Colon (tissue), 2 donors: ENCODE results near the gene ZNF544.

ENCODE experiments used
- FAIRE-seq: peaks from 2 replicates; lab custom pipeline; 2012; peaks lifted over from hg19 to GRCh38; lab: Jason Lieb, UNC
- donor health status: control.
- donor health status: control.

ZNF544 gene

DNA sequence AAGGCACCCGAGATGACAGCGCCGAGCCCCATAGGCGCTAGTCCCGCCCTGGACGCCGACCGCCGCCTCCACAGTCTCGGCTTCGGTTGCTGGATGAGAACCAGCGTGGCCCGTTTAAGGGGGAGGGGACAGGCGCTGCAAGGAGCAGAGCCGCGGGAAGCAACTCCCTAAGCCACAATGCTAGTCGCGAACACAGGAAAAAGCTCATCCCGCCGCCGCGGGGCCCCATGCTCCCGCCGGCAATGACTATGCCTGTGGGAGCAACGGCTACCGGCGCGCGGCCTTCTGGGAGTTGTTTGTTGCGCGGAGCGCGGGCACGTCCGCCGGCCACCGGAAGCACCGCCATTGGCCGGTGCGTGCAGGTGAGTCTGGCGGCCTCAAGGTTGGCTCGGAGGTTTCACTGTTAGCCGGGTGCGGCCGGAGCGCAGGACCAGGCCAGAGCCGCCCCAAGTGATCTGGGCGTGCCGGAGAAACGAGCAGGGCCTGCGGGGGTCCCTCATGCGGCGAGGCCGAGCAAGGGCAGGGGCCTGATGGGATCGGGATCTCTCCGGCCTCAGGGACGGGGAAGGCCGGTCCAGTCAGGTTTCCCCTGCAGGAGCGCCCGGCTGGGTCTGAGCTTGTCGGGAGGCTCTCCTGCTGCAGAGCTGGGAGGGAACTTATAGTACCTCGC is at the start of gene ZNF544:
Gene ZNF544 (plus strand): TSS at position 330 of the 670 bp plus-strand sequence. CDS start 15,110 bp downstream, outside the sequence.
- FAIRE-seq, result no peak

DNA sequence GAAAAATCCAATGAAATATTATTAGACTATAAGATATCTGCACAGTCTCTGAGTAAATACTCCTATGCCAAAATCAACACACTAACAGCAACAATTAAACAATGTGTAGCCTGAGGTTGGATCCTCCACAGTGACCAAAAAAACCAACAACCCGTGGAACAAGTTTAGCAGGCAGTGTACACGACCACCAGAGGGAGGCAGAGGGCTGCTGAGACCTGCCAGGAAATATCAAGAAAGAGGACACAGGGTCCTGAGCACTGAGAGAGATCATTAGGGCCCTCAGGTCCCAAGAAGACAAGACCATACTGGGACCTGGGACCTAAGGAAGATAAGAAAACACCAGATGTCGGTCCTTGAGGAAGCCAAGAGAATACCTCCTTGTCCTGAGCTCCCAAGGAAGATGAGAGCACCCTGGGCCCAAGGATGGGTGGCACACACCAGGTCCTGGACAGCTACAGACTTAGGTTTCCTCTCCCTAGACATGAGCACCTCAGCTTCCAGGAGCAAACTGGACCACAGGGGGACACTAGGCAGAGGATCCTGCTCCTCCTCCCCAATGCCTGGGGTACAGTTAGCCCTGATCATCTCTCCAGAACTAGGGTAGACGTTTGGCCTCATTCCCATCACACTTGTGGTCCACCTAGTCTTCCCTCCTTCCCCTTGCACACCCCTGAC is 46.7 kb upstream of the ZNF544 start:
- no peak for FAIRE-seq

DNA sequence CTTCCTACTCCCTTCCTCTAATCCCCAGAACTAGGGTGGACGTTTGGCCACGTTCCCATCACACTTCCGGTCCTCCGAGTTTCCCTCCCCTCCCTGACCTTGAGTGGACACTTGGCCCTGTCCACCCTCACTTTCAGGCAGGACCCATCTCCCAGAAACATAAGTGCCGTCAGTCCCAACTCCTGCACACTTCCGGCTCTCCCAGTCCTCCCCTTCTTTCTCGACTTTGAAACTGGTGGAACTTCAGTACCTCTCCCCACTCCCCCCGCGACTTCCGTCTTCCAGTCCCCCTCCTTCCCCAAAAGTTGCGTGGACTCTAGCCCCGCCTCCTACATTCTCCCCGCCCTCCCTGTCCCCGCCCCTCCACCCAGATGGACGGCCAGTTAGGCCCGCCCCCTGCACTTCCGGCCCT is 46.1 kb upstream of the ZNF544 start:
- no peak for FAIRE-seq

DNA sequence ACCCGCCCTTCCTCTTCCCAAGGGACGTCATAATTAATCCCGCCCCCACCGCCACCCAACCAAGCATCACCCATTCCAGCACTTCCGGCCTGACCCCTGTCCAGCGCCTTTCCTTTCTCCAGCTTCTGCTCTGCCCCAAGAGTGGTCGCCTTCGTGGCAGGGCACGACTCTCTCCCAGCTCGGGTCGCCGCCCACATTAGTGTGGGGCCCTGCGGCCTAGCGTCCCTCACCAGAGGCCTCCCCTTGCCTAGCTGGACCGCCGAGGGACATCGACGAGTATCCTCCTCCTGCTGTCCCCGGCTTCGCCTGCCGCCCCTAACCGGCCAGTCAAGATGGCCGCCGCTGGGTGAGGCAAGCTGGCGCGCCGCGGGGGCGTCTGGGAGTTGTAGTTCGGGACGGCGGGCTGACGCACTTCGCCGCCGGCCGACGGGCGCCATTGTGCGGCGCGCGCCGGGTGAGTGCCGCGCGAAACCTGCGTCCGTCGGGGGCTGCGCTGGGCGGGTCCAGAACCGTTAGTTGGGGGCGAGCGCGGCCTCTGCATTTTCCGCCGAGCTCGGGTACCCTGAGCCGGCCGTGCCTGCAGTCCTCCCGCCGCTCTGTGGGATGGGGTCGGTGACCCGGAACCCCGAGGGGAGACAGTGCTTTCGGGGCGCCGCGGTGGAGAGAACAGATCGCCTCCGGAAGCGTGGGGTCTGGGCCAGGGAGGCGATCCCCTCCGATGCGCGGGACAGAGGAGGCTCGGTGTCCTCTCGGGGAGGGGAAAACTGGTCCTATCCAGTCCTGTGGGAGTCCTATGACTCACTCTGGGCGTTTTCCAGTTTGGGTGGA is 45.5 kb upstream of the ZNF544 start, which contains the start of gene ZNF274:
Gene ZNF274 (plus strand): TSS at position 73 of the 828 bp plus-strand sequence. CDS start 905 bp downstream, outside the sequence.
- FAIRE-seq, result no peak

DNA sequence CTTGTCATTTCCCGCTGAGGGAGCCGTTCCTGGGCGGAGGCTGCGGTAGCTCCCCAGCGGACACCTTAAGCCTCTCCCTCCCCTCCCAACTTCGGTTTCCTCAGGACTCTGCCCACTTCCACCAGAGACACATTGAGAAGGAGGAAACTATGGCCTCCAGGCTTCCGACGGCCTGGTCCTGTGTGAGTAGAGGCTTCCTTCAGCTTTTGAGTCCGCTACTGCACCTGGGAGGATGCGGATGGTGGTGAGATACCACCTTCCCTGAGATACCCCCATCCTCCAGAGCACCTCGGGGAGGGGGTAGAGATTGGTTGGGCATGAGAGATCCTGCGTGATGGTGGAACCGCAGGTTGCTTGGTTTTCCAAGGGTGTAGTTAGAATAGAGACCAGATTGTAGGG is 44.9 kb upstream of the ZNF544 start:
- no peak for FAIRE-seq

DNA sequence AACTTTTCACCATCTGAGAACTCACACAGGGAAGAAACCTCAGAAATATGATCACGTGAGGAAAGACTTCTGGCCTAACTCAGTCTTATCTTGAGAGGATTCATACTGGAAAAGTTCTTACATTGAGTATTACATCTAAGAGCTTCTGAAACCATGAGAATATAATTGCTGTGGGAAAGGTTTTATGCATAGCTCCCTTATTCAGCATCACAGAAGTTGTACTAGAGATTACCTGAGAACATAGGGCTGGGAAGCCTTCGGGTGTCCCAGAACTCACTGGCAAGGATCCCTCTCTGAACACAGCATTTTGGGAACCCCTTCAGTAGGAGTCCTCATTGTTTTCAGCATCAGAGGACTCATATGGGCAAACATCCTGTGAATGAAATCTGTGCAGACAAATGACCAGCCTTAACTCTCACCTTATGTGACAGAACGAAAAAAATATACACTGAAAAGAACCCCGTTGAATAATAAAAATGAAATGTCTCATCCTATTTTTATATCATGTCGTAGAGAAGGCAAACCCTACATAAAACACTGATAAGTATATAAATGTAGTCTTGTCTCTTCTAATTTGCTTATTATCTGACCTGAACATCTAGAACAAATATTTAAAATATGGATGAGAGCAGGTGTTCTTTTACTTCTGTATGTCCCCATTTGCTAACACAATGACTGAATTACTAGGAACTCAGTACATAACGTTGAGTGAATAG is 31.7 kb upstream of the ZNF544 start:
- no peak for FAIRE-seq

DNA sequence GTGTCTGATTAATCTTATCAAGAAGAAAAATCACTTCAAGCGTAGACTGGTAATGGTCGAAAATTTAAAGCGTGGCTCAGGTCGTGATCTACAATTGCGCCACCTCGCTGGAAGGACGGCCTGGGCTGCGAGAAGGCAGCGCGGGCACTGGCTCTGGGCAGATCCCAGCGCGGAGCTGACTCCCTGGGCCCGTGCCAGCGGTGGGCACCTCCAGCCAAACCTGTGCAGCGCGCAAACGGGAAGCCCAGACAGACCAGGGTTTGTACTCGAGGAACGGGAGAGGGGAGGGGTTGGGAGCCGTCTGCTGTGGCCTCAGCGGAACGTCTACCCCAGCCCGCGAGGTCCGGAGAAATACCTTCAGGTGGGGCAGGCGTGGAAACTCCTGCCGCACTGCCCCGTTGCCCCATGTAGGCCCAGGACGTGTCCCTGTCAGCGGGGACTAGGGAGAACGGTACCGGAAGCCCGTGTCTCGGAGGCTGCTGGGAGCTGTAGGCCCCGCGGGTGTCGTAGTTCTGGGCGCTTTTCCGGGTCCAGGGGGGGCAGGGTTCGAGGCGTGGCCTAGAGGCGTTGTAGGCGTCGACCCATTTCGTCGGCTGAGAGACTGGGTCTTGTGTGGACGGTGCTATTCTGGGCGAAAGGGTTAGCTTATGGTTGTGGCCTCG is 24.8 kb upstream of the ZNF544 start:
- FAIRE-seq, result no peak

DNA sequence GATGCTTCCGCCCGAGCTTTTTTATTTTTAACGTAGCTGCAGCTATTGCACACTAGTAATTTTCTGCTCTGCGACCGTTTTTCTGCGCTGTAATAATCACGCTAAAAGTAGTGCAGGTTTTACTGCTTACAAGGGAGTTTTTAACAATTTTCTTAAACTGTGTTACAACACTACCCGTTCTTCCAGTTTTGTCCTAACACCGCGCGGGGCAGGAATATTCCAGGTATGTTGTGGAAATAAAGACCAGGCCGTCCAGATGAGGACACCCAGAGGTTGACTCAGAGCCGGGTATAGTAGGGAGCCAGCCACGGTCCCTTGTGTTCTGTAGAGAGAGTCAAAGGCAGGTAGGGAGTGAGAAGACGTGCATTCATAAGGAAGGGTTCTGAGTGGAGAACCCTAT is 24.1 kb upstream of the ZNF544 start:
- FAIRE-seq, result no peak

DNA sequence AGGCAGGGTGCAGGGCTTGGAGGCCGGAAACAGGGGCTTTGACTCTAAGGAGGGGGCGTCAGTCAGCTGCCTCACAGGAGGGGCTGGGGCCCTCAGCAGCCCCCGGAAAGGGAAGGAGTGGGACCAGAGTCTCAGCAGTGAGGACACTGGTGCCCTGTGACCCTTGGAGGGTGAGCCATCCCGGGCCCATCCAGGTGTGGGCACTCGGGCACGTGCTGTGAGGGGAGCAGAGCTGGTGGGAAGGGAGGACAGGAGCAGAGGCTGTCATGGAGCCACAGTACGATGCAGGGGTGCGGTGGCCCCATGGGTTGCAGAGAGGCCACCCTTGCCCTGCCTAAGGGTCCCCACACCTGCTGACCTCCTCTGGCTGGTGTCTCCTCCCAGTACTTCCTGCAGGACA is 19.1 kb upstream of the ZNF544 start:
- FAIRE-seq, result no peak

DNA sequence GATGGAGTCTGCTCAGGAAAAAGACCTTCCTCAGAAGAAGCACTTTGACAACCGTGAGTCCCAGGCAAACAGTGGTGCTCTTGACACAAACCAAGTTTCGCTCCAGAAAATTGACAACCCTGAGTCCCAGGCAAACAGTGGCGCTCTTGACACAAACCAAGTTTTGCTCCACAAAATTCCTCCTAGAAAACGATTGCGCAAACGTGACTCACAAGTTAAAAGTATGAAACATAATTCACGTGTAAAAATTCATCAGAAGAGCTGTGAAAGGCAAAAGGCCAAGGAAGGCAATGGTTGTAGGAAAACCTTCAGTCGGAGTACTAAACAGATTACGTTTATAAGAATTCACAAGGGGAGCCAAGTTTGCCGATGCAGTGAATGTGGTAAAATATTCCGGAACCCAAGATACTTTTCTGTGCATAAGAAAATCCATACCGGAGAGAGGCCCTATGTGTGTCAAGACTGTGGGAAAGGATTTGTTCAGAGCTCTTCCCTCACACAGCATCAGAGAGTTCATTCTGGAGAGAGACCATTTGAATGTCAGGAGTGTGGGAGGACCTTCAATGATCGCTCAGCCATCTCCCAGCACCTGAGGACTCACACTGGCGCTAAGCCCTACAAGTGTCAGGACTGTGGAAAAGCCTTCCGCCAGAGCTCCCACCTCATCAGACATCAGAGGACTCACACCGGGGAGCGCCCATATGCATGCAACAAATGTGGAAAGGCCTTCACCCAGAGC is 16.2 kb upstream of the ZNF544 start:
- no peak for FAIRE-seq

DNA sequence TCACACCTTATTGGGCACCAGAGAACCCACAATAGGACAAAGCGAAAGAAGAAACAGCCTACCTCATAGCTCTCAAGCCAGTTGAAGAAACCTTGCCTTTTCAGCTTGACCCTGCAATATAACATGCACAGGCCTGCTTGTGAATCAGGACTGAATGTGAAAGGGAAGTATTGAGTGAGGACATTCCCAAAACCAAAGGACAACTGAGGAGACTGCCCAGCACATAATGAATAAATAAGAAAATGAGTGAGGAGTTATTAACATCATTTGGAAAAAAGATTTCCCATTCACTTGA is 15.7 kb upstream of the ZNF544 start:
- FAIRE-seq, result no peak

DNA sequence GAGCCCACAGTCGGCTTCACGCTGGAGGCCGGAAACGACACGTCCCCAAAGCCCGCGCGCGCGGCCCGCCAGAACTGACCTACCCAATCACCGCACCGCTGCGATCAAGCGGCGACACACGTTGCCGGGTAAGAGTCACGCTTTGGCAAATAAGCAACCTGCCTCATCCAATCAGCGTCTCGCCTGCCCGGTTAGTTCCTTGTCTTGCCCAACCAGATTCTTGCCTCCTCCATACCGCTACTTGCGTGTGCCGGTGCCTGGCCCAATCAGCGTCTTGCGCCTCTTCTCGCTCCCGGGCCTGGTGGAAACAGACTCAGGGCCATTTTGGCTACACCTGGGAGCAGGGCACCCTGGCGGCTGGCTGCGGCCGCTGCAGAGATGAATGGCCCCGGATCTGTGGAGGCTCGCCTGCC is 11.6 kb upstream of the ZNF544 start:
- no peak for FAIRE-seq

DNA sequence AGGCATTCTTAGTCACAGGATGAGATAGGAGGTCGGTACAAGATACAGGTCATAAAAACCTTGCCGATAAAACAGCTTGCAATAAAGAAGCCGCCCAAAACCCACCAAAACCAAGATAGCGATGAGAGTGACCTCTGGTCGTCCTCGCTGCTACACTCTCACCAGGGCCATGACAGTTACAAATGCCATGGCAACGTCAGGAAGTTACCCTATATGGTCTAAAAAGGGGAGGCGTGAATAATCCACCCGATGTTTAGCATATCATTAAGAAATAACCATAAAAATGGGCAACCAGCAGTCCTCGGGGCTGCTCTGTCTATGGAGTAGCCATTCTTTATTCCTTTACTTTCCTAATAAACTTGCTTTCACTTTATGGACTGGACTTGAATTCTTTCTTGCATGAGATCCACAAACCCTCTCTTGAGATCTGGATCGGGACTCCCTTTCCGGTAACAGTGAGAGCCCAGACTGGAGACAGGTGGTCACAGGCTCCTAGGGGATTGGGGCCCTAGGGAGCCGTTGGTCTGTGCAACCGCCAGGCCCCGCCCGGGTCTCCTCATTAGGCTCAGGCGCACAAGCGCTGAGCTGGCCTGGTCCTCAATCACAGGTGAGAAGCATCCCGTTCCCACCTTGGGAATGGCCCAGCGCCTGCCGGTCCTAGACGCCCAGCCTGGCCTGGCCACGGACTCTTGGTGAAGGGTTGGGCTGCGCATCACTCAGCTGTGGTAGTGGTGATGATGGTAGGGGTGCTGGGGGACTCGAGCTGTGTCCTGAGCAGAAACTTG is 10.9 kb upstream of the ZNF544 start:
- FAIRE-seq, result no peak

DNA sequence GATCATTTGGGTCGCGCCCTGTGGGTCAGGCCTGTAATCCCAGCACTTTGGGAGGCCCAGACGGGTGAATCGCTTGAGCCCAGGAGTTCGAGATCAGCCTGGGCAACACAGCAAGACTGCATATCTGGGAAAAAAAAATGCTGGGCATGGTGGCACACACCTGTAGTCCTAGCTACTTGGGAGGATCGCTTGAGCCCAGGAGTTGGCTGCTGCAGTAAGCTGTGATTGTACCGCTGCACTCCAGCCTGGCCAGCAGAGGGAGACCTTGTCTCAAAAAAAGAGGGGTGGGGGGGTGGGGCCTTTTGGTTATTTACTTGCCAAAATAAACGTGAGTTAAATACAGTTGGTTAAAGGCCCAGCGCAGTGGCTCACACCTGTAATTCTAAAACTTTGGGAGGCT is 9.8 kb upstream of the ZNF544 start:
- no peak for FAIRE-seq

DNA sequence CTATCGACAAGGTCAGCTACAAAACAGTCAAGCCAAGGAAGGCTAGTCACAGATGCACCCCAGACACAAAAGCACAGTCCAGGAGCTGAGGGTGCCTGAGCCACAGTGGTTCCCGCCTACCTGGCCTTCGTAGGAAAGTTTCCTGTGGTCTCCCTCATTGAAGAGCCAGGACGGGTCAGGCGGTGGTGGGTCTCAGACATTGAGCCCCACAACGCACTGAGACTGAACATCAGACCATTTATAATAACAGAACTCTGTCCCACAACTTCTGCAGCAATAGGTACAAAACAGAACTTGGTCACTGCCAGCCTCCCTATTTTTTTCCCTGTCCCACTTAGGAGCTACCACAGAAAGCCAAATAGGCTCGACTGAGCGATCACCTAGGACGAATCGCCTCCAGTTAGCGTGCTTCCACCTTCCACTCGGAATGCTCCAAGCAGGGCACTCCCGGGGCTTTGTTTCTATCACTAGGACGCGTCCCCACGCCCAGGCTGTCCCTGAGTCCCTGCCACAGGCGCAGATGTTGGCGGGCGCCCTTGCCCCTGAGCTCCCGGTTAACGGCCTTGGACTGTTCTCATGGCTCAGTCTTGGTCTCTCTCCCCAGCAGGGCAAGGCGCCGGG is 640 bp upstream of the ZNF544 start:
- no peak for FAIRE-seq

DNA sequence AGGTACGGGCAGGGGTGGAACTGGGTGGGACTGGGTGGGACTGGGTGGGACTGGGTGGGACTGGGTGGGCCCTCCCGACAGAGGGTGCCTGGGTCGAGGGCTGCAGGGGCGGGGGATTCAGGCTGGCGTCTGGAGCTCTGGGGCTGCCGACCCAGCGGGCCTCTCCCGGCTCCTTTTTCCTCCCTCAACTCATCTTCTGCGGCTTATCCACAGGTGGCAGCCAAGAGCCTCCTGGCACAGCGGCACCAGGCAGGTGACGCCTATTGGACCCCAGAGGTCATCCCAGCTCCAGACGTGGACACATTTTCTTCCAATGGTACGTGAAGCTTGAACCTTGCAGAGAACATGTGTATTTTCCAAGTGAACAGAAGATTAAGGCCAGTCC is 533 bp downstream of the ZNF544 start:
- no peak for FAIRE-seq

DNA sequence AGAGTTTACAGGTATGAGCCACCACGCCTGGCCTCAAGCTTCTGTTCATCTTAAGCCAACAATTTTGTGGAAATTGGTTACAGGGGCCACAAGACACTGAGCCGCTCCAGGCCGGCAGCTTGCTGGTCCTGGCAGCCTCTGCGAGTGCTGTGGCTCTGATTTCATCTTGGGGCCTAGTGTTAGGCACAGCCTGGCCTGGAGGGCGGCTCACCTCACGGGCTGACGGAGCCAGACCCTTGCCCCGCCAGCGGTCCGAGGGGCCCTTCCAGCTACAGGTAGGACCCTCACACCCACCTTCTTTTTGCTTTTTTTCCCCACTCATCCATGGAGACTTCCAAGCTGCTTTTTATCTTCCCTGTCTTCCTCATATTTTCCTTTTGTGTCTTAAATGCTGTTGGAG is 8.6 kb downstream of the ZNF544 start:
- FAIRE-seq, result no peak

DNA sequence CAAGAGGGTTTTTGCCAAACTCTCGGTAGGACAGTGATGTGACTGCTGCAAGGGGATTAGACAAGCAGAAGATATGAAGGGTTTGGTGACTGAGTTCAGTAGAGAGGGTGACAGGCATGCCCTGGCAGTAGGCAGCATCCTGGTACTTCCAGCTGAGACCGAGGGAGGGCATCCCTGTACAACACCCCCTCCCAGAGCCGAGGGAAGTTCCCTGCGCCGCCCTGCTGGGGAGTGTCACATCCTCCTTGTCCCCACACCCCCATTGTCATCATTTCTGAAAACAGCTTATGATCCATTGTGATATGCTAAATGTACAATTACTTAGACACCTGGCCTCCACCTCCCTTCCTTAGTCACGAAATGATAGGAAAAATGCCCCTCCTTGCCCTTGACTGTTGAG is 14.6 kb downstream of the ZNF544 start:
- FAIRE-seq, result no peak

DNA sequence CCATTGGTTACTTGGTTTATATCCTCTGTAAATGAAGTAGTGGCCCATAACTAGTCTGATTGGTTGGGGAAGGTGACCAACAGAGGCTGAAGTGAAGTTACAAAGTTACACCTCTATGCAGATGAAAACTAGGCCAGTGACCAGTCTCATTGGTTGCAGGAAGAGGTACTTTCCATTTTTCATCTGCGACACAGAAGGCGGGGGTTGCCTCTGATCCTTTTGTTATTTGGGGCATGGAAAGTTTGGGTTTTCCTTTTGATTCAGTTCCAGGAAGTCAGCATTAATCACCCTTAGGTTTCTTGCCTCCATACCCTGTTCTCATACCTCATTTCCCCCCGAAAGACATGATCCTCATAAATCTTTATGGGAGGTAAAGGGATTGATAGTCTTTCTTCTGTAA is 20.2 kb downstream of the ZNF544 start:
- FAIRE-seq, result no peak

DNA sequence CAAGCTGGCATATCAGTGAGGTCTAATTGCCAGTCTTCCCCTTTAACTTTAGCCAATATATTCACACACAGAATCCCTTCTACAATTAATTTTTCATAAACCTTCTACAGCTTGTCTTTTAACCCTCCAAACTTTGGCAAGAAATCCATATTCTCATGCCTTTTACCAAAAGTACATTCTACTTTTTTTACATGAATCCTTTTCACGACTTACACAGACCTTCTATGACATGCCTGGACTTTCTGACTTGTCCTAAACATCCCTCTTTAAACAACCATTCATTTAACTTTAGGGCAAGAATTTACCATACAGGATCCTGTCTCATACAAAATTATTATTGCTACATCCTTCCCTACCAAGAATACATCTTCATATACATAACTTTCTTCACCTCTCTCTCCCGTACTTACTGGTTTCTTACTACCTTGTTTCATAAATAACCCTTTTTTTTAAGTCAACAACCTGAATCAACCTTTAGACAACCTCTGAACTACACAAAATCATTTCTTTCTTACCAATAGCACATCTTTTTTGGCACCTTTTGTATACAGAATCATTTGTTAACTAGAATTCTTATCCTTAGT is 23.5 kb downstream of the ZNF544 start:
- no peak for FAIRE-seq
